Prostate gland (tissue), 2 donors: Measurements from ENCODE around the gene TRIM36.

Experiments used
- CTCF ChIP-seq, 4 experiments: fragments of 200-600 bp in 2 of 4; fragments of 450-650 bp in 2 of 4; sonication (generic) in 2 of 4; IDR thresholded peaks; 1 replicate in 3 of 4; 2 replicates in 1 of 4; pipeline ENCODE4 v1.5.1; 2016 to 2019; ENCODE audit warnings: antibody characterized with exemption in 4 of 4, mild to moderate bottlenecking in 2 of 4, moderate library complexity in 2 of 4
- POLR2A ChIP-seq: fragments of 450-650 bp; IDR thresholded peaks from one replicate; pipeline ENCODE4 v1.6.1; 2016; ENCODE audit warnings: antibody characterized with exemption, mild to moderate bottlenecking
- POLR2AphosphoS5 ChIP-seq: sonication (generic); formaldehyde crosslinking; IDR thresholded peaks from one replicate; pipeline ENCODE4 v1.6.1; 2017; ENCODE audit warnings: antibody characterized with exemption

- TF ChIP-seq CTCF (IDR thresholded peaks at IDR 0.05) = no peak
- no peak for TF ChIP-seq POLR2A
- no peak for TF ChIP-seq POLR2AphosphoS5
These were observed 89.6 kb downstream of the TRIM36 start for GRCh38 chr5:115079924-115080623.
